HG02798 (cell line): ENCODE data around the gene GPR45.
A peak's percentile ranks its signal among the peaks of the same experiment; 100 is the strongest.
"Not testable (repeated sequence)": the region's sequence is repeated elsewhere in the genome, so short reads cannot be mapped to it uniquely, and the experiment has no call there.

Source experiments
- ATAC-seq: cut with Tn5 transposase; IDR thresholded peaks from one replicate; pipeline ENCODE4 v1.9.1; 2021; ENCODE audit warnings: mild to moderate bottlenecking; ENCODE audit not compliant: unreplicated experiment, poor library complexity

The GPR45 gene

GRCh38 chr2:105251016-105251648 is 9.6 kb downstream of the GPR45 start:
- ATAC-seq, result not testable (repeated sequence)

GRCh38 chr2:105252271-105252670 is 10.7 kb downstream of the GPR45 start:
- ATAC-seq, result no peak

GRCh38 chr2:105254531-105255210 is 13.1 kb downstream of the GPR45 start:
- ATAC-seq, result no peak

DNA sequence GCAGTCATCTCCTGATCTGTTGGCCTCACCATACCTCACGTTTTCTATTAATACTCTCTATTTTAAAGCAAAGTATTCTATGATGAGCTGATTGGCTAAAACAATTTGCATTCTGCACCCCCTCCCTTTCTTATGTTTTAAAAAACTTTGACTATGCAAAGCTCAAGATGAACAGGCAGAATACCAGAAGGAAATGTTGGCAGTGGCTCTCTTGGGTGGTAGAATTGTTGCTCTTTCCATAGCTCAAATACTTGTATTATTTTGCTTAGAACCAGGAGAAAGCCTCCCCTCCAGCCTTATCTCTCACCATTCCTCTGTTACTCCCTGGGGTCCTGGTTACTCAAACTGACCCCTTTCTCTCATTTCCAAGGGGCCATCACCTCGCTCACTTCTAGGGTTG is 14.4 kb downstream of the GPR45 start:
- ATAC-seq, result no peak

DNA sequence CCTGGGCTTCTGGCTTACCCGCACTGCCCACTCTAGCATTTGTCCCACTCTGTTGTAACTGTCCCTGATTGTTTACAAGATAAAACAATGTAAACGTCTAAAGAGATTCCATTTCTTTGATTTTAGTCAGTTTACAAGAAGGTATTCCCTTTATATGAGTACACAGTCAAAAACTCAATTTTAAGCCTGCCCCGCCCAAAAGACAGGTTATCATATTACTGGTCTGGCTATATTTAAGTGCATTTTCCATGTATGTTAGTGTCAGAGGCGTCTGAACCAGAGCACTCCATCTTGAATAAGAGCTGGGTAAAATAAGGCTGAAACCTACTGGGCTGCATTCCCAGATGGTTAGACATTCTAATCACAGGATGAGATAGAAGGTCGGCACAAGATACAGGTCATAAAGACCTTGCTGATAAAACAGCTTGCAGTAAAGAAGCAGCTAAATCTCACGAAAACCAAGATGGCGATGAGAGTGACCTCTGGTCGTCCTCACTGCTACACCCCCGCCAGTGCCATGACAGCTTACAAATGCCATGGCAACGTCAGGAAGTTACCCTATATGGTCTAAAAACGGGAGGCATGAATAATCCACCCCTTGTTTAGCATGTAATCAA is 15.0 kb downstream of the GPR45 start:
- ATAC-seq, result no peak

DNA sequence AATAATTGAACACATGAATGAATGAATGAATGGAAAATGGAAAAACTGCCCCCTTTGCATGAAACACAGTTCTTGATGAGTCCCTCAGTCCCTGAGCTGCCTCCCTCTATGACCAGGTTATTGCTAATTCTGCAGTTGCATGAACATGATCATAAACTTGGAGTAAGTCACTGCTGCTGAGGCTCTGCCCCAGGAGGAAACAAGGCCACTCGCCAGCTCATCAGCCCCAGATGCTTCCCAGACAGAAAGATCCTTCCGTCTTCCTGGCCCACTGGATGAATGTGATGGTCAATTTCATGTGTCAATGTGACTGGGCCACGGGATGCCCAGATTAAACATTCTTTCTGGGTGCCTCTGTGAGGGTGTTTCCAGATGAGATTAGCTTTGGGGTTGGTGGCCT is 16.4 kb downstream of the GPR45 start:
- ATAC-seq, result no peak

DNA sequence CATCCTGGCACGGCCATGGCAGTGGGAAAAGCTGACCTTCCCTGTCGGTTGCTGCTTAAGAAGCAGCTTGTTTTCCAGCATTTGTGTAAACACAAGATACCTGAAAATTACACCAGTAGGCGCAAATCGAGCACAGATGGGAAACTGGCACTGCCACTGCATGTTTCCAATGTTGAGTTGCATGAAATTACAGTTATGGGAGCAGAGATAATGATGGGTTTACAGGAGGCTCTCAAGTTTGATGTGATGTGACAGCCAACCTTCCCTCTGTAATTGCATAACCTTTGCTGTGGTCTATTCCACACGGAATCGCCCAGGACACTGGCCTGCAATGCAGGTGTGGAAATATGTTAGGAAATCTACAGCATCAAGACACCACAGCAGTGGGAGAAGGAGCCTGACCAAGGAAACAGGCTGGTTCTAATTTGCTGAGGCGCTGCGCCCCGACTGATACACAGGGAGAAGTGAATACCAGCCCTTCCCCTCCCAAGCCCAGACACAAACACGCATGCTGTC is 17.4 kb downstream of the GPR45 start:
- no peak for ATAC-seq

- no peak for ATAC-seq
Observed at GRCh38 chr2:105261061-105261460, 19.5 kb downstream of the GPR45 start.

GRCh38 chr2:105262651-105263091 is 21.1 kb downstream of the GPR45 start:
- no peak for ATAC-seq

GRCh38 chr2:105269426-105269825 is 27.9 kb downstream of the GPR45 start:
- ATAC-seq, result no peak

- ATAC-seq, result no peak
Observed at GRCh38 chr2:105271393-105272045, 30.0 kb downstream of the GPR45 start.

- no peak for ATAC-seq
Observed at GRCh38 chr2:105272176-105272575, 30.6 kb downstream of the GPR45 start.

DNA sequence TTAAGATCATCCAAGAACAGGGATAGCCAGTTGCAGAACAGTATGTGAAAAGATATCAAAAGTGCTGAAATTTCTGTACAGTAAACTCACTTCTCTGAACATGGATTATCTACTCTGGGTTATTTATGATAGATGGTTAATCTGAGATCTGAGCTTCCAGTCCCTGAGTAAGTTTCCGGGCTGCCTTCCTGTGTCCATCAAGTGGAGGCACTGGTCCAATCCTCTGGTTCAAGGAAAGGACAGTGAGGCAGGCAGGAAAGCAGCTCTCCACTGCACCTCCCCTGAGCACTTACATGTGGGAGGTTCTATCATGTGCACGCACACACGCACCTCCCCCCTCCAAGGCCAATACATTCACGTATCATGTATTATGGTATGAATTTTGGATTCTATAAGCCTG is 32.5 kb downstream of the GPR45 start:
- no peak for ATAC-seq

GRCh38 chr2:105278654-105279053 is 37.1 kb downstream of the GPR45 start:
- ATAC-seq, result no peak

GRCh38 chr2:105279126-105279525 is 37.6 kb downstream of the GPR45 start:
- no peak for ATAC-seq

GRCh38 chr2:105280281-105280680 is 38.7 kb downstream of the GPR45 start:
- ATAC-seq, result no peak

- ATAC-seq, result no peak
Observed at GRCh38 chr2:105283532-105283931, 42.0 kb downstream of the GPR45 start.

- peak; percentile 51 for ATAC-seq
Observed at GRCh38 chr2:105287692-105288091, 46.1 kb downstream of the GPR45 start.

DNA sequence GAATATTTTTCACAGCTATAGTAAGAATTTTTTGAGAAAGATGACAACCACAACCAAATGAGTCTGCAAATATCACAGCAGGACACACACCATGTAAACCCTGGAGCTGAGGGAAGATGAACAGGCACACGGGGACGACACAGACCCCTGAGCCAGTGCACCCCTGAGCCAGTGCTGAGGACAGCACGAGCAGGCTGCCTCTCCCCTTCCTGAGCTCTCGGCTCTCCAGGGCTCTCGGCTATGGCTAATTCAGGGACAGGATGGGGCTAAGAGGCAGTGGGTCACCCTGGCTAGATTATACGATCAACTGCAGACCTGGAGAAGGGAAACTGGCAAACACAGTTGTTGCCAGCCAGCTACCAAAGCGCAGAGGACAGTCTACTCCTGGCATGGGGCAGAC is 46.6 kb downstream of the GPR45 start:
- no peak for ATAC-seq

DNA sequence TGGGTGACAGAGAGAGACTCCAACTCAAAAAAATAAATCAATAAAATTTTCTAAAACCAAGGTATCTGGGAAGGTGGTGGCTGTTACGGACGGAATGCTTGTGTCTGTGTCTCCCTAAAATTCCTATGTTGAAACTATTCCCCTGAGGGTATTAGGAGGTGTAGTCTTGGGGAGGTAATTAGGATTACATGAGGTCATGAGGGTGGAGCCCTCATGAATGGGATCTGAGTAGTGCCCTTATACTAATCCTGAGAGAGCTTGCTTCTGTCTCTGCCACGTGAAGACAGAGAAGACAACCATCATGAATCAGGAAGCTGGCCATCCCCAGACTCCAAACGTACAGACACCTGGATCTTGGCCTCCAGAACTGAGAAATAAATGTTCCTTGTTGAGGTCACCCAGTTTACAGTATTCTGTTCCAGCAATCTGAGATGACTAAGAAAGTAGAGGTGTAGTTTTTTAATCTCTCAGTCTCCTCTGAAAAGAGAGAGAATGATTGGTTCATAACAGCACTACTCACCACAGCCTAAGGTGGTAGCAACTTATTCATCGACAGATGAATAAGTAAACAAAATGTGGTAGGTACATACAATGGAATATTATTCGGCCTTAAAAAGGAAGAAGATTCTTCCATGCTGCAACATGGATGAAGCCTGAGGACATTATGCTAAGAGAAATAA is 49.6 kb downstream of the GPR45 start:
- no peak for ATAC-seq
